H9 (cell line): Measurements from ENCODE around the gene ALDOA. TPM values are rescaled to one million over a fixed set of nuclear protein-coding genes. Genes with fewer than 3 reads are reported as not detected.

Source experiments
- DNase-seq: peaks from one replicate; pipeline ENCODE4 v3.0.0-alpha.2; 2017
- H2AFZ ChIP-seq: one replicate; pipeline ENCODE4 v1.6.1; 2013; ENCODE audit warnings: mild to moderate bottlenecking, low read length, control low read depth, moderate library complexity
- H2AK5ac ChIP-seq: 2 replicates; pipeline ENCODE4 v1.6.1; 2013; ENCODE audit warnings: low read length, control low read depth, mixed read lengths; ENCODE audit not compliant: insufficient read length
- H2BK120ac ChIP-seq: one replicate; pipeline ENCODE4 v1.6.1; 2013; ENCODE audit warnings: low read depth, mild to moderate bottlenecking, low read length, control low read depth, inconsistent platforms; ENCODE audit not compliant: poor library complexity, severe bottlenecking
- H2BK12ac ChIP-seq: 2 replicates; pipeline ENCODE4 v1.6.1; 2013; ENCODE audit warnings: low read length, control low read depth, mixed read lengths, low read depth; ENCODE audit not compliant: insufficient read length
- H2BK15ac ChIP-seq: 2 replicates; pipeline ENCODE4 v1.6.1; 2013; ENCODE audit warnings: low read depth, low read length, control low read depth
- H2BK20ac ChIP-seq: one replicate; pipeline ENCODE4 v1.6.1; 2013; ENCODE audit warnings: low read depth, mild to moderate bottlenecking, low read length, control low read depth, inconsistent platforms; ENCODE audit not compliant: poor library complexity, severe bottlenecking
- H2BK5ac ChIP-seq: 2 replicates; pipeline ENCODE4 v1.6.1; 2013; ENCODE audit warnings: low read length, control low read depth, mixed read lengths; ENCODE audit not compliant: insufficient read length
- H3K14ac ChIP-seq: 2 replicates; pipeline ENCODE4 v1.6.1; 2013; ENCODE audit warnings: low read length, control low read depth; ENCODE audit not compliant: insufficient read depth
- H3K18ac ChIP-seq: 2 replicates; pipeline ENCODE4 v1.6.1; 2013; ENCODE audit warnings: low read depth, mild to moderate bottlenecking, mixed read lengths, low read length, control low read depth; ENCODE audit not compliant: insufficient read length
- H3K23ac ChIP-seq: 2 replicates; pipeline ENCODE4 v1.6.1; 2013; ENCODE audit warnings: low read length, control low read depth, mixed read lengths, low read depth; ENCODE audit not compliant: insufficient read length
- H3K23me2 ChIP-seq: 2 replicates; pipeline ENCODE4 v1.6.1; 2013; ENCODE audit warnings: low read depth, mild to moderate bottlenecking, mixed read lengths, low read length, control low read depth; ENCODE audit not compliant: insufficient read length, poor library complexity, severe bottlenecking
- H3K27ac ChIP-seq: 2 replicates; pipeline ENCODE4 v1.5.1; 2013; ENCODE audit warnings: low read length, control low read depth, mixed read lengths, low read depth; ENCODE audit not compliant: insufficient read length
- H3K27me3 ChIP-seq: 2 replicates; pipeline ENCODE4 v1.6.1; 2013; ENCODE audit warnings: low read length, control low read depth, inconsistent platforms; ENCODE audit not compliant: insufficient read depth
- H3K4ac ChIP-seq: 2 replicates; pipeline ENCODE4 v1.6.1; 2013; ENCODE audit warnings: low read depth, mild to moderate bottlenecking, control low read depth, inconsistent platforms, low read length, moderate library complexity
- H3K4me1 ChIP-seq: 2 replicates; pipeline ENCODE4 v1.6.1; 2013; ENCODE audit warnings: low read length, control low read depth, inconsistent platforms; ENCODE audit not compliant: insufficient read depth
- H3K4me2 ChIP-seq: 2 replicates; pipeline ENCODE4 v1.6.1; 2013; ENCODE audit warnings: low read length, control low read depth, mixed read lengths; ENCODE audit not compliant: insufficient read length, insufficient read depth
- H3K56ac ChIP-seq: 2 replicates; pipeline ENCODE4 v1.6.1; 2013; ENCODE audit warnings: low read depth, mild to moderate bottlenecking, mixed read lengths, low read length, control low read depth; ENCODE audit not compliant: insufficient read length
- H3K79me1 ChIP-seq: 2 replicates; pipeline ENCODE4 v1.6.1; 2013; ENCODE audit warnings: low read depth, mild to moderate bottlenecking, moderate library complexity, low read length, control low read depth, inconsistent platforms; ENCODE audit not compliant: insufficient read depth, poor library complexity, severe bottlenecking
- H3K79me2 ChIP-seq: 2 replicates; pipeline ENCODE4 v1.6.1; 2013; ENCODE audit warnings: low read length, control low read depth, inconsistent platforms; ENCODE audit not compliant: insufficient read depth
- H3K9ac ChIP-seq: 2 replicates; pipeline ENCODE4 v1.6.1; 2013; ENCODE audit warnings: low read length, control low read depth, mixed read lengths; ENCODE audit not compliant: insufficient read length; ENCODE audit errors: extremely low read depth
- H3K9me3 ChIP-seq: one replicate; pipeline ENCODE4 v1.6.1; 2013; ENCODE audit warnings: low read depth, low read length, inconsistent platforms; ENCODE audit not compliant: control insufficient read depth
- H3T11ph ChIP-seq: one replicate; pipeline ENCODE4 v1.6.1; 2013; ENCODE audit warnings: mild to moderate bottlenecking, low read length, control low read depth, inconsistent platforms
- H4K20me1 ChIP-seq: one replicate; pipeline ENCODE4 v1.6.1; 2013; ENCODE audit not compliant: control insufficient read depth, insufficient read length, insufficient read depth
- H4K5ac ChIP-seq: 2 replicates; pipeline ENCODE4 v1.6.1; 2013; ENCODE audit warnings: low read depth, mild to moderate bottlenecking, mixed read lengths, low read length, control low read depth; ENCODE audit not compliant: insufficient read length
- H4K8ac ChIP-seq: replicated peaks from 2 replicates; pipeline ENCODE4 v1.6.1; 2013; ENCODE audit warnings: low read length, control low read depth, mixed read lengths, low read depth; ENCODE audit not compliant: insufficient read length
- H4K91ac ChIP-seq: 2 replicates; pipeline ENCODE4 v1.6.1; 2013; ENCODE audit warnings: low read depth, mild to moderate bottlenecking, moderate library complexity, mixed read lengths, low read length, control low read depth; ENCODE audit not compliant: insufficient read length
- H3K27ac Mint-ChIP-seq, 3 experiments: 2 replicates in 2 of 3; 3 replicates in 1 of 3; pipeline ENCODE4 v1.8.0; 2020 to 2021; ENCODE audit warnings: mixed read lengths in 3 of 3, mild to moderate bottlenecking in 1 of 3, moderate library complexity in 1 of 3
- H3K27me3 Mint-ChIP-seq: 2 replicates; pipeline ENCODE4 v1.8.0; 2021; ENCODE audit warnings: low read depth, mild to moderate bottlenecking, moderate library complexity, mixed read lengths
- H3K36me3 Mint-ChIP-seq, 3 experiments: 2 replicates in 2 of 3; 3 replicates in 1 of 3; pipeline ENCODE4 v1.8.0; 2020 to 2021; ENCODE audit warnings: low read depth in 3 of 3, mixed read lengths in 3 of 3; ENCODE audit not compliant: insufficient read depth in 1 of 3
- H3K4me1 Mint-ChIP-seq, 2 experiments: 2 replicates each; pipeline ENCODE4 v1.8.0; 2020; ENCODE audit warnings: mixed read lengths in 2 of 2
- H3K4me3 Mint-ChIP-seq, 2 experiments: 2 replicates in 1 of 2; 3 replicates in 1 of 2; pipeline ENCODE4 v1.8.0; 2020 to 2021; ENCODE audit warnings: mild to moderate bottlenecking in 2 of 2, mixed read lengths in 2 of 2, moderate library complexity in 1 of 2
- H3K9me3 Mint-ChIP-seq, 2 experiments: 2 replicates in 1 of 2; 3 replicates in 1 of 2; pipeline ENCODE4 v1.8.0; 2020; ENCODE audit warnings: mild to moderate bottlenecking in 2 of 2, mixed read lengths in 2 of 2, moderate library complexity in 1 of 2
- CTCF ChIP-seq: fragments of 200-600 bp; sonication (generic); conservative IDR thresholded peaks from 3 replicates; pipeline ENCODE4 v1.8.0; 2021; ENCODE audit warnings: antibody characterized with exemption, mild to moderate bottlenecking
- WGBS: extraction: QIAGEN DNeasy Blood & Tissue Kit; methylation state at CpG from one replicate; pipeline ENCODE4 v1.1.7; 2013; ENCODE audit warnings: missing lambda C conversion rate, low lambda C conversion rate, mixed read lengths; ENCODE audit not compliant: insufficient read length; ENCODE audit errors: extremely low coverage; 5-methylcytosine and 5-hydroxymethylcytosine counted together
- total RNA-seq: library from RNA; stranded (reverse); gene quantifications from 2 replicates; pipeline ENCODE4 v1.2.1, GENCODE V29; 2021

The ALDOA gene
- total RNA-seq, 1 experiment from 2014 or later, result 1,356 TPM

- Histone ChIP-seq H3K79me1 (no peaks in the 10 kb centered on the region), H2BK12ac (no peak overlapping the region), H2BK20ac (no peak overlapping the region), H3K27me3 (no peaks in the 10 kb centered on the region), H4K8ac (no peak overlapping the region), H3K56ac (no peak overlapping the region), H3K79me2 (no peaks in the 10 kb centered on the region), H3K18ac (no peak overlapping the region), H3K4ac (no peak overlapping the region), H3K4me1 (no peaks in the 10 kb centered on the region), H2AFZ (no peak overlapping the region), H3K23me2 (no peaks in the 10 kb centered on the region), H3K4me2 (no peak overlapping the region), H2BK120ac (no peak overlapping the region), H3K27ac (no peak overlapping the region), H2BK5ac (no peak overlapping the region), H3K23ac (no peak overlapping the region), H2AK5ac (no peak overlapping the region), H3K14ac (no peak overlapping the region), H4K5ac (no peak overlapping the region), H4K20me1 (no peaks in the 10 kb centered on the region), H4K91ac (no peak overlapping the region), H2BK15ac (no peak overlapping the region), H3K9ac (no peak overlapping the region), H3K9me3 (no peaks in the 10 kb centered on the region), H3T11ph (no peak overlapping the region)
- no peak overlapping the region for H3K4me3 Mint-ChIP-seq
- H3K27me3 Mint-ChIP-seq, result peaks cover 24% of the 10 kb centered on the region
- H3K9me3 Mint-ChIP-seq, result no peaks in the 10 kb centered on the region; a peak in 1 of 5 replicates
- TF ChIP-seq CTCF, result peak; percentile 63
- H3K36me3 Mint-ChIP-seq, result no peaks in the 10 kb centered on the region
- DNase-seq, result no peak
- no peak overlapping the region for H3K27ac Mint-ChIP-seq
- no peaks in the 10 kb centered on the region for H3K4me1 Mint-ChIP-seq
- no CpG with 5 or more reads among the region's 5 CpGs for WGBS
These were observed 23.7 kb upstream of the ALDOA start for GRCh38 chr16:30041841-30042240.
